BLaER1 treated with 17β-estradiol and CSF1 and Interleukin-3, amounts not matched to agents 10 nM and 100 nM (cell line): Measurements from ENCODE around the gene LHX3.

Experiments used
- H3K27ac ChIP-seq, 11 experiments: shearing (Covaris generic); formaldehyde crosslinking; 2 replicates each; pipeline ENCODE4 v1.8.1; 2022
- H3K27me3 ChIP-seq, 11 experiments: shearing (Covaris generic); formaldehyde crosslinking; 2 replicates each; pipeline ENCODE4 v1.8.1; 2022
- H3K36me3 ChIP-seq, 11 experiments: shearing (Covaris generic); formaldehyde crosslinking; 2 replicates each; pipeline ENCODE4 v1.8.1; 2022
- H3K4me1 ChIP-seq, 10 experiments: shearing (Covaris generic); formaldehyde crosslinking; 2 replicates each; pipeline ENCODE4 v1.8.1; 2022
- H3K4me2 ChIP-seq, 11 experiments: shearing (Covaris generic); formaldehyde crosslinking; 2 replicates each; pipeline ENCODE4 v1.8.1; 2022
- H3K4me3 ChIP-seq, 10 experiments: shearing (Covaris generic); formaldehyde crosslinking; 2 replicates each; pipeline ENCODE4 v1.8.1; 2022
- H3K9ac ChIP-seq, 11 experiments: shearing (Covaris generic); formaldehyde crosslinking; 2 replicates each; pipeline ENCODE4 v1.8.1; 2022
- H3K9me3 ChIP-seq, 11 experiments: shearing (Covaris generic); formaldehyde crosslinking; replicated peaks in 1 of 11; 2 replicates each; pipeline ENCODE4 v1.8.1; 2022
- H4K20me1 ChIP-seq, 11 experiments: shearing (Covaris generic); formaldehyde crosslinking; 2 replicates each; pipeline ENCODE4 v1.8.1; 2022
- Cebpa-rat ChIP-seq, 11 experiments: shearing (Covaris generic); IDR thresholded peaks; 2 replicates each; pipeline ENCODE4 v1.8.1; 2022

The LHX3 gene

DNA sequence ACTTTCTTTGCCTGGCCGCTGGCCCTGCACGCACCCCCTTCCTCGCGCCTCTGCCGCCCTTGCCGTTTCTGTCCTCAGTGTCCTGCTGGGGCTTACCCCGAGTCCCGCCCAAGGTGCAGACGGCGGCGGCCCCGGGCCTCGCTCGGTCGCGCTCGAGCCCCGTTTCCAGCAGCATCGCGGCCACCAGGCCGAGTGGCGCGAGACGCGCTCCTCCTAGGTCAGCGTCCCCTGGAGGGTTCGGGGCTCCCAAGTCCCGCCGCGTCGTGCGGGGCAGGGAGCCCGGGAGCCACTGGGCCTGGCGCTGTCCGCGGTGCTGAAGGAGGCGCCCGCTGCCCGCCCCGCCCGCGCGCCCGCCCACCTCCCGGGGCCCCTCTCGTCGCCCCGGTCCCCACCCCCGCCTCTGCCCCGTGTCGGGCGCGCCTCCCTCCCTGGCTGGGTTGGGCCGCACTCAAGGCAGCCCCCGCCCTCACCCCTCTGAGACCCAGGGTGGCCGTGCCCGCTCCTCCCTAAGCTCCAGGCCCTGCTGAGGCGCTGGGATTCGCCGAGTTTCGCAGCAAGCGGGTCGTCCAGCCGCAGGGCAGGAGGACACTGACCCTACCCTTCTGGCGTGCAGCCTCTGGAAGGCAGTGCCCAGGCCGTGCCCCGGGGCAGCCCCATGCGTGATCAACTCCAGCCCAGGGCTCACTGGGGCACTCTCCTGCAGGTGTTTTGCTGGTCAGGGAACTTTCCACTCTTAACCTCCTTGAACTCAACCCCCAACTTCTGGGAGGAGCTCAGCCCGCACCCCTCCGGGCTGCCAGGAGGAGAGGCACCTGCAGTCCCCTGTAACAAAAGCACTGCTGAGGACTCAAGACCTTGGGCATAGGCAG is at the start of gene LHX3:
Gene LHX3, minus strand, starts transcription at position 291 of the 869 bp plus-strand sequence. Its CDS starts 116 bp downstream, at position 175.
- H3K4me3 ChIP-seq: no peak within 1 kb of the TSS
- H3K9ac ChIP-seq: no peak within 1 kb of the TSS
- no peak within 1 kb of the TSS for H3K27ac ChIP-seq
- peaks cover 58 to 65% (median 60%) of the 10 kb centered on the region in 11 experiments for H3K27me3 ChIP-seq
- H4K20me1 ChIP-seq: peaks cover 0 to 97% (median 83%) of the 10 kb centered on the region in 11 experiments; a peak in 18 of 22 replicates
- H3K4me1 ChIP-seq: peaks cover 0 to 15% (median 5%) of the 10 kb centered on the region in 10 experiments; a peak in 9 of 20 replicates
- peaks cover 0 to 41% (median 27%) of the 10 kb centered on the region in 11 experiments; a peak in 21 of 22 replicates for H3K36me3 ChIP-seq
- no peak within 1 kb of the TSS for H3K4me2 ChIP-seq
- peaks cover 0 to 11% (median 0%) of the 10 kb centered on the region in 11 experiments; a peak in 2 of 22 replicates for H3K9me3 ChIP-seq
- TF ChIP-seq Cebpa-rat (IDR thresholded peaks at IDR 0.05): no peak

DNA sequence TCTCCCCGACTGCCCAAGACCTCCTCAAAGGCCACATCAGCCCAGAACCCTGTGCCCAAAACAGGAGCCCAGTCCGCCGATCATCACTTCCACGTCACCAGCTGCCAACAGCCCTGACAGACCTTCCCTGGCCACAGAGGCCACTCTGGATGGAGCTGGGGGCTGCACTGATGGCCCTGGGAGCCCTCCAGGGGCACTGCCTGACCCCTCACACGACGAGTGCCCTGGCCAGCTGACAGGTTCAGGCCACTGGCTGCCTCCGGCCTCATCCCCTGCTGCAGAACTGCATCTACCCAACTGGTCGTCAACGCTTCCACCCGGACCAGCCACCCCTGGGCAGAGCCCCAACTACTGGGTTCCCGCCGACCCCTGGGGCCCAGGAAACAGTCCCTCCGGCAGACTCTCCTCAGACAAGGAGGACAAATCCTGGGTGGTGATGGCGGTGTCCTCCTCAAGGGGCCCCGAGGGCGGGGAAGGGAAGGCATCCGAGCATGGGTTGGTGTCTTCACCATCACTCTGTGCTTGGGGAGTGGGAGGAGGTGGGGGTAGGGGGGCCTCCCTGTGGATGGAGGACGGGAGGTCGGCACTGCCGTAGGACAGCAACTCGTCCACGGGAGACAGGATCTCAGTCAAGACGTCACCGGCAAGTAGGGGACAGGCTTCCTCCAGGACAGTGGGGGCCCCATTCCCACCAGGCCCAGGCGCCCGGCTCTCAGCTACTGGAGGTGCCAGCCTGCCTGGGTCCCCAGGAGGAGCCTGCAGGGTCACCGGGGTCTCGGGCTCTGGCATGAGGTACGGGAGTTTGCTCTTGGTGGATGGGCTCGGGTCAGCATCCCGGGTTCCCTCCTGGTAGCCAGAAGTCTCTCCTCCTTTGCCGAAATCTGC is 48.6 kb upstream of the LHX3 start:
- Histone ChIP-seq H3K4me3 (no peak overlapping the region), H3K4me2 (no peak overlapping the region), H4K20me1 (0 out of 22 replicates have a peak, but pooled peaks cover 0 to 8% (median 0%) of the 10 kb centered on the region in 11 experiments), H3K9me3 (no peaks in the 10 kb centered on the region), H3K27ac (0 out of 22 replicates have a peak overlapping the region, but pooled peaks of 1 of the 11 experiments have one; percentile 22), H3K36me3 (no peaks in the 10 kb centered on the region), H3K4me1 (peaks cover 44 to 81% (median 66%) of the 10 kb centered on the region in 10 experiments), H3K27me3 (no peaks in the 10 kb centered on the region), H3K9ac (no peak overlapping the region)
- TF ChIP-seq Cebpa-rat (IDR thresholded peaks at IDR 0.05): no peak

DNA sequence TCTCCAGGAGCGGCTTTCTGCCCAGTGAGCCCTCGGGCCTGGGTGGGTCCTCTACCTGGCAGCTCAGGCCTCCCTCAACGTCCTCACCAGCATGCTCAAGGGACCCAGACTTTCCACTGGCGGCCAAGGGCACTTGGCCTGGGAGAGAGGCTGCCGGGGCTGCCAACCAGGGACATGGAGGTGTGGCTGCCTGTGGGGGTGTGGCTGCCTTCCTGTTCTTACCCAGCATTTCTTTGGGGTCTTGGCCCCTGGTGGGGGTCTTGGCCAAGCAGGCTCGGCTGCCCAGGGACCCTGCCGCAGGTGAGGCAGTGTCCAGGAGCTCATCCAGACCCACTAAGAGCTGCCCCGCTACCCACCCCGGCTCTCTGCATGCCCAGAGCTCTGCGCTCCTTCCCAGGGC is 47.9 kb upstream of the LHX3 start:
- no peaks in the 10 kb centered on the region for H3K36me3 ChIP-seq
- TF ChIP-seq Cebpa-rat (IDR thresholded peaks at IDR 0.05): no peak
- H3K4me3 ChIP-seq: no peak overlapping the region
- H3K9me3 ChIP-seq: no peaks in the 10 kb centered on the region
- H3K4me1 ChIP-seq: peaks cover 38 to 81% (median 64%) of the 10 kb centered on the region in 10 experiments
- H3K27ac ChIP-seq: peak overlapping the region in 1 of 11 experiments; percentile 22; a peak in 1 of 22 replicates
- H3K9ac ChIP-seq: no peak overlapping the region
- H3K27me3 ChIP-seq: no peaks in the 10 kb centered on the region
- peaks cover 0 to 13% (median 0%) of the 10 kb centered on the region in 11 experiments; a peak in 1 of 22 replicates for H4K20me1 ChIP-seq
- peak overlapping the region in 7 of 11 experiments; percentile 6 to 62 (median 40); a peak in 6 of 22 replicates for H3K4me2 ChIP-seq

DNA sequence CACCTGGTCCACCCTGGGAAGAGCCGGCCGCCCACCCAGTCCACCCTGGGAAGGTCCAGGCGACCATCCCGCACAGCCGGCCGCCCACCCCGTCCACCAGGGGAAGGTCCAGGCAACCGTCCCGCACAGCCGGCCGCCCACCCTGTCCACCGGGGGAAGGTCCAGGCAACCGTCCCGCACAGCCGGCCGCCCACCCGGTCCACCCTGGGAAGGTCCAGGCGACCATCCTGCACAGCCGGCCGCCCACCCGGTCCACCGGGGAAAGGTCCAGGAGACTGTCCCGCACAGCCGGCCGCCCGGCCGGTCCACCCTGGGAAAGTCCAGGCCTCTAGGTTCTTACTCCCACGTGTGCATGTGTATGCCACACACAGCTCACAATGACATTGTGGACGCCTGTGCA is 47.4 kb upstream of the LHX3 start:
- peaks cover 32 to 81% (median 64%) of the 10 kb centered on the region in 10 experiments for H3K4me1 ChIP-seq
- H3K27me3 ChIP-seq: no peaks in the 10 kb centered on the region
- no peaks in the 10 kb centered on the region for H3K9me3 ChIP-seq
- H3K9ac ChIP-seq: no peak overlapping the region
- H3K4me3 ChIP-seq: no peak overlapping the region
- H3K27ac ChIP-seq: peak overlapping the region in 1 of 11 experiments; percentile 22; a peak in 1 of 22 replicates
- H3K4me2 ChIP-seq: peak overlapping the region in 8 of 11 experiments; percentile 6 to 62 (median 46); a peak in 10 of 22 replicates
- peaks cover 0 to 13% (median 0%) of the 10 kb centered on the region in 11 experiments; a peak in 1 of 22 replicates for H4K20me1 ChIP-seq
- no peak for TF ChIP-seq Cebpa-rat (IDR thresholded peaks at IDR 0.05)
- no peaks in the 10 kb centered on the region for H3K36me3 ChIP-seq

DNA sequence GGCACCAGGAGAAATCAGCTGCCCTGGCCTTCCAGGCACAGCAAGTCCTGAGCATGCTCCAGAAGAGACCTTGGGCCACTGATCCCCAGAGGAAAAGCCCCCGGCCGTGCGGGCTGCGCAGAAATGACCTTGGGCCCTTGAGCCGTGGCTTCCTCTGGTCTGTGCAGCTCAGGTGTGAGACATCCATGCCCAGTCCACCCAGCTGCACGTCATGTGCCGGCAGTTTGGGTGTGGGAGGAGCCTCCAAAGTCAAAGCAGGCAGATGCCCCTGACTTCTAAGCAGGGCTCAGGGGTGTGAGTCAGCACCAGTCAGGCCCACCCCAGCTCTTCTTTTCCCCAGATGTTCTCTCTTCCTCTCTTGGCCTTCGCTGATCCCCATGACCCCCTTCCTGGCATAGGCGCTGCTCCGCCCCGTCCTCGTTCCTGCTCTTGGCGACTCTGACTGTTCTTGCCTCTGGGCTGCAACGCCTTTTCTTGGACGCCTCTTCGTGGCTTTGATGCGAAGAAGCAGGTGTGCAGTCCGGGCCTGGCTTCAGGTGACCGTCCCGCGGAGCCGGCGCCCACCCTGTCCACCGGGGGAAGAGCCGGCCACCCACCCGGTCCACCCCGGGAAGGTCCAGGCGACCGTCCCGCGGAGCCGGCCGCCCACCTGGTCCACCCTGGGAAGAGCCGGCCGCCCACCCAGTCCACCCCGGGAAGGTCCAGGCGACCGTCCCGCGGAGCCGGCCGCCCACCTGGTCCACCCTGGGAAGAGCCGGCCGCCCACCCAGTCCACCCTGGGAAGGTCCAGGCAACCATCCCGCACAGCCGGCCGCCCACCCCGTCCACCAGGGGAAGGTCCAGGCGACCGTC is 46.6 kb upstream of the LHX3 start:
- Histone ChIP-seq H3K4me2 (peak overlapping the region; percentile 27 to 78 (median 62)), H3K4me1 (peaks cover 34 to 81% (median 64%) of the 10 kb centered on the region in 10 experiments), H4K20me1 (peaks cover 0 to 13% (median 0%) of the 10 kb centered on the region in 11 experiments; a peak in 1 of 22 replicates), H3K9me3 (no peaks in the 10 kb centered on the region), H3K9ac (peak overlapping the region in 5 of 11 experiments; percentile 1 to 47 (median 16); a peak in 4 of 22 replicates), H3K27me3 (peaks cover 0 to 8% (median 0%) of the 10 kb centered on the region in 11 experiments; a peak in 2 of 22 replicates), H3K4me3 (no peak overlapping the region), H3K27ac (peak overlapping the region in 5 of 11 experiments; percentile 8 to 53 (median 32); a peak in 5 of 22 replicates), H3K36me3 (no peaks in the 10 kb centered on the region)
- TF ChIP-seq Cebpa-rat (IDR thresholded peaks at IDR 0.05): no peak

DNA sequence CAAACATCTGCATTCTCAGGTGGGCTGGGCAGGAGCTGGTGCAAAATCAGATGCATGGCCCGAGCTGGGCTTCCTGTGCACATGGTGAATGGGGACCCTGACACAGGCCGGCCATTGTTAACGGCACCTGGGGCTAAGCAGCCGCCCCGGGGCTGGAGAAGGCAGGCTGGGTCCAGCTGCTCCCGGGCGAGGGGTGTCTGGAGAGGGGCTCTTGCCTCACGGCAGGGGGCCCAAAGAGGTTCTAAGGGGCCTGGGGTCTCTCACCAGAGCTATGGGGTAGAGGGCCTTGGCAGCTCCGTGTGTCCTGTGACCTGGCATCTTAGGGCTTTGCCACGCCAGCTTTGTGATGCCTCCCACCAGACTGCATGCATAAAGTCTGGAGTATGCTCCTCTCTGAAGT is 45.7 kb upstream of the LHX3 start:
- Histone ChIP-seq H3K9me3 (no peaks in the 10 kb centered on the region), H3K27ac (peak overlapping the region in 5 of 11 experiments; percentile 8 to 53 (median 32); a peak in 4 of 22 replicates), H3K27me3 (peaks cover 0 to 12% (median 0%) of the 10 kb centered on the region in 11 experiments; a peak in 2 of 22 replicates), H4K20me1 (peaks cover 0 to 13% (median 0%) of the 10 kb centered on the region in 11 experiments; a peak in 1 of 22 replicates), H3K4me2 (peak overlapping the region in 10 of 11 experiments; percentile 51 to 78 (median 62); a peak in 19 of 22 replicates), H3K4me3 (no peak overlapping the region), H3K9ac (peak overlapping the region in 4 of 11 experiments; percentile 1 to 19 (median 10); a peak in 2 of 22 replicates), H3K4me1 (peaks cover 33 to 79% (median 62%) of the 10 kb centered on the region in 10 experiments), H3K36me3 (no peaks in the 10 kb centered on the region)
- TF ChIP-seq Cebpa-rat (IDR thresholded peaks at IDR 0.05): no peak

DNA sequence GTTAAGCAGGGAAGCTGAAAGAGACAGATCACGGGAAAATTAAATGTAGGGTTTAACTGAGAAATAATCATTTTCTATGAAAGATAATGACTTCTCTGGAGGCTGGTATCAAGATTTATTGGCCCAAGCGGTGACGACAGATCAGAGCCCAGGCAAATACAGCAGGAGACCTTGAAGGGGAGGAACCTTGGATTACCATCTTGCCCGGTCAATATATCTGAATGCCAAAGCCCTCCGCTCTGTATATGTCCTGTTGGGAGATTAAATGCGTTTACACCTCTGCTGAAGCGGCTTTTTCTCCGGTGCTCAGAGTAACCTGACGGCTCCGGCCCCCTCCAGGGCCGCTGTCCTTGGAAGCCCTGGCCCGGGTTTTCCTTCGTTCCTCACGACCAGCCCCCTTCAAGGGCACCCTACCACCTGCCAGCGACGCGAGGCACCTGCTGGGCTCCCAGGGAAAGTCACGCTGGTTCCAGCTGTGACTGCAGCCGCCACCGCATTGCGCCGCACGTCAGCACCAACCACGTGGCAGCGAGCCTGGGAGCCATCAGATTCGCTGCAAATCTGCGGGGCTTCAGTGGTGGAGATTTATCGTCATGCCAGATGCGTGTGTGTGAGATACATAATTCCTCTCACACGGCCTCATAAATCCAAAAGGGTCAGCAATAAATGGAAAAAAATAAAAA is 45.1 kb upstream of the LHX3 start:
- Histone ChIP-seq H3K27ac (peak overlapping the region in 1 of 11 experiments; percentile 53; a peak in 1 of 22 replicates), H3K36me3 (no peaks in the 10 kb centered on the region), H3K4me1 (peaks cover 29 to 73% (median 58%) of the 10 kb centered on the region in 10 experiments), H3K27me3 (peaks cover 0 to 12% (median 0%) of the 10 kb centered on the region in 11 experiments; a peak in 2 of 22 replicates), H3K4me2 (peak overlapping the region in 5 of 11 experiments; percentile 59 to 76 (median 67); a peak in 7 of 22 replicates), H4K20me1 (peaks cover 0 to 17% (median 4%) of the 10 kb centered on the region in 11 experiments; a peak in 12 of 22 replicates), H3K4me3 (no peak overlapping the region), H3K9ac (no peak overlapping the region), H3K9me3 (no peaks in the 10 kb centered on the region)
- TF ChIP-seq Cebpa-rat (IDR thresholded peaks at IDR 0.05): no peak
